ENCODE measurements around the gene ALDH6A1.

The ALDH6A1 gene

DNA sequence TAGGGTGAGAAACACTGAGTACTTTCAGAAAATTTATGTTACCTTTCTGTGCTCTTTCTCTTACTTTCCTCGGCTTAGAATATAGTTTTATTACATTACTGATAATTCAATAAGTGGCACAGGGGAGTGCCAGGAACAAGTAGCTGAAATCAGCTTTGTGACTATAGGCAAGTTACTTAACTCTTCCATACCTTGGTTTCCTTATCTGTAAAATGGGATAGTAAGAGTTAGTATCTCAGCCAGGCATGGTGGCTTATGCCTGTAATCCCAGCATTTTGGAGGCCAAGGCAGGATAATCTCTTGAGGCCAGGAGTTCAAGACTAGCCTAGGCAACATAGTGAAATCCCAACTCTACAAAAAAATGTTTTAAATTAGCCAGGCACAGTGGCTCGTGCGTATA, 49.7 kb downstream of the ALDH6A1 start:
- no peak overlapping the region for H3K4me3 ChIP-seq
- H3K27ac ChIP-seq = no peak overlapping the region
- no peaks in the 10 kb centered on the region for H4K20me1 ChIP-seq
- no peak overlapping the region for H3K9ac ChIP-seq
- peaks cover 0 to 25% (median 7%) of the 10 kb centered on the region in 10 experiments; a peak in 12 of 20 replicates for H3K4me1 ChIP-seq
- no peak for TF ChIP-seq Cebpa-rat (IDR thresholded peaks at IDR 0.05)
- H3K27me3 ChIP-seq = no peaks in the 10 kb centered on the region
- H3K36me3 ChIP-seq = 0 out of 22 replicates have a peak, but pooled peaks cover 0 to 5% (median 0%) of the 10 kb centered on the region in 11 experiments
- no peaks in the 10 kb centered on the region for H3K9me3 ChIP-seq (replicated peaks in 1 of 11)
- H3K4me2 ChIP-seq = no peak overlapping the region

DNA sequence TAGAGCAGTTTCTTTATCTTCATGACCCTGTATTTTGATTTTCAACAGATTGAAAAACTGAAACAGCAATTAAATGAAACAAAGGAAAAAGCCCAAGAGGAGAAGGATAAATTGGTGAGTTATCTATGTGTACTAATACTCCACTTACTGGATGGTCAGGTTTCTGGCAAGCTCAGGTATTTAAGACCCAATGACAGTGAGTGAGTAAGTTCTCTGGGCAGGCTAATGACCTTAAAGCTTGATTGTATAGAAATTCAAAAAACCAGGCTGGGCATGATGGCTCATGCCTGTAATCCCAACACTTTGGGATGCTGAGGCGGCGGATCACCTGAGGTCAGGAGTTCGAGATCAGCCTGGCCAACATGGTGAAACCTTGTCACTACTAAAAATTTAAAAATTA, 55.1 kb downstream of the ALDH6A1 start:
- Histone ChIP-seq H3K4me1 (peaks cover 0 to 25% (median 7%) of the 10 kb centered on the region in 10 experiments; a peak in 12 of 20 replicates), H3K27ac (no peak overlapping the region), H3K9ac (no peak overlapping the region), H3K4me2 (no peak overlapping the region), H3K4me3 (no peak overlapping the region), H3K36me3 (no peaks in the 10 kb centered on the region), H4K20me1 (no peaks in the 10 kb centered on the region), H3K9me3 (replicated peaks in 1 of 11) (no peaks in the 10 kb centered on the region), H3K27me3 (no peaks in the 10 kb centered on the region)
- TF ChIP-seq Cebpa-rat (IDR thresholded peaks at IDR 0.05) = no peak

DNA sequence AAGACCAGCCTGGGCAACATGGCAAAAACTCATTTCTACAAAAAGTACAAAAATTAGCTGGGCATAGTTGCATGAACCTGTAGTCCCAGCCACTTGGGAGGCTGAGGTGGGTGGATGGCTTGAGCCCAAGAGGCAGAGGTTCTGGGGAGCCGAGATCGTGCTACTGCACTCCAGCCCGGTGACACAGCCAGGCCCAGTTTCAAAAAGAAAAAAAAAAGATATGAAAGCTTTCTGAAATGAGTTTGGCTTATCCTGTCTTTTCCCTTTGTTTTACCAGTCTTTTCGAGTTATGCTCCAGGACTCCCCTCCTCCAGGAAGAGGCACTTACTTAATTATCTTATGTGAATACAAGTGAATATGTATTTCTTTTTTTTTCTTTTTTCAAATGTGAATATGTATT, 61.9 kb downstream of the ALDH6A1 start:
- Histone ChIP-seq H3K36me3 (no peaks in the 10 kb centered on the region), H3K4me3 (no peak overlapping the region), H3K9me3 (replicated peaks in 1 of 11) (no peaks in the 10 kb centered on the region), H4K20me1 (no peaks in the 10 kb centered on the region), H3K4me2 (no peak overlapping the region), H3K9ac (no peak overlapping the region), H3K4me1 (peaks cover 7 to 15% (median 14%) of the 10 kb centered on the region in 10 experiments), H3K27ac (no peak overlapping the region), H3K27me3 (no peaks in the 10 kb centered on the region)
- no peak for TF ChIP-seq Cebpa-rat (IDR thresholded peaks at IDR 0.05)

DNA sequence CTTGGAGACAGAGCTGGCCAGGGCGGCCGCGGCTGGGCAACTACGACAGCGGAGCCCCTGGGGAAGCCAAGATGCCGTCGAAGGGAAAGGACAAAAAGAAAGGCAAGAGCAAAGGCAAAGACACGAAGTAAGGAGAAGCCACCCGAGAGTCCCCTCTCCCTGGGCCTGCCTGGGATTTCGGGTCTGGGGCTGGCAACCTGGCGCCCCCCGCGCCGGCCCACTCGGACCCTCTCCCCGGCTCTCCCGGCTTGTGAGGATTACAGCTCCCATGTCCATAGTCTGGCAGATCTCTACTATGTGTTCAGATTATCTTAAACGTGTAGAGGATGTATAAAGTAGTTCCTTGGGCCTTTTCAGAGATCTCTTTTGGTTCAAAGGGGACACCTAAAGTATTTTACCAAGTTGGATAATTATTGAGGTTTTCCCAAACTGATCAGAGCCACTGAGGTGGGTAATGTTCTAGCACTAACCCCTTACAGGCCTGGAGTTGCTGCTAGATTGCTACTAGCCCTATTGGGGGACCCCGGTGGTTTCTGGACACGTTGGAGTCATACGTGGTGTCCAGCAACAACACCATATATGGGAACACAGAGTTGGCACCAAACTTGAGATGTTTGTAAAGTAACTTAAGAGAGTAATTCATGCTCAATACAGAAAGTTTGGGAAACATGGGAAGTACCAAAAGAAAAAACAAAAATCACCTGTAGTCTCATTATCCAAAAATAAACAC, 64.7 kb downstream of the ALDH6A1 start:
- no peaks in the 10 kb centered on the region for H3K9me3 ChIP-seq (replicated peaks in 1 of 11)

GRCh38 chr14:74018586-74019407, 65.5 kb downstream of the ALDH6A1 start, which contains the start of the genes BBOF1 and ENTPD5:
Gene BBOF1, plus strand, starts transcription at chr14:74019349. Its CDS starts 130 bp downstream, at chr14:74019479.
Gene ENTPD5, minus strand, starts transcription at chr14:74019288. Its CDS starts 31,186 bp downstream, at chr14:73988102.
- H3K36me3 ChIP-seq = peaks cover 0 to 9% (median 0%) of the 10 kb centered on the region in 11 experiments; a peak in 2 of 22 replicates
- no peaks in the 10 kb centered on the region for H3K9me3 ChIP-seq (replicated peaks in 1 of 11)
- peaks cover 7 to 15% (median 14%) of the 10 kb centered on the region in 10 experiments for H3K4me1 ChIP-seq
- peak within 1 kb of the TSS; percentile 78 to 96 (median 89) for H3K4me2 ChIP-seq
- peak within 1 kb of the TSS; percentile 83 to 93 (median 89) for H3K9ac ChIP-seq
- peak within 1 kb of the TSS; percentile 72 to 92 (median 86) for H3K4me3 ChIP-seq
- peak within 1 kb of the TSS; percentile 67 to 90 (median 88) for H3K27ac ChIP-seq
- no peaks in the 10 kb centered on the region for H4K20me1 ChIP-seq
- no peak for TF ChIP-seq Cebpa-rat (IDR thresholded peaks at IDR 0.05)
- H3K27me3 ChIP-seq = no peaks in the 10 kb centered on the region

More for the DNA sequence above, 64.7 kb downstream of the ALDH6A1 start:
- 0 out of 22 replicates have a peak, but pooled peaks cover 0 to 2% (median 0%) of the 10 kb centered on the region in 11 experiments for H3K36me3 ChIP-seq
- H3K27ac ChIP-seq = peak overlapping the region in 10 of 11 experiments; percentile 75 to 90 (median 88); a peak in 20 of 22 replicates
- H3K27me3 ChIP-seq = no peaks in the 10 kb centered on the region
- H4K20me1 ChIP-seq = no peaks in the 10 kb centered on the region
- TF ChIP-seq Cebpa-rat (IDR thresholded peaks at IDR 0.05) = no peak
- H3K4me1 ChIP-seq = peaks cover 7 to 15% (median 14%) of the 10 kb centered on the region in 10 experiments
- peak overlapping the region; percentile 78 to 96 (median 89) for H3K4me2 ChIP-seq
- H3K9ac ChIP-seq = peak overlapping the region; percentile 83 to 93 (median 89)
- H3K4me3 ChIP-seq = peak overlapping the region; percentile 72 to 92 (median 86)

DNA sequence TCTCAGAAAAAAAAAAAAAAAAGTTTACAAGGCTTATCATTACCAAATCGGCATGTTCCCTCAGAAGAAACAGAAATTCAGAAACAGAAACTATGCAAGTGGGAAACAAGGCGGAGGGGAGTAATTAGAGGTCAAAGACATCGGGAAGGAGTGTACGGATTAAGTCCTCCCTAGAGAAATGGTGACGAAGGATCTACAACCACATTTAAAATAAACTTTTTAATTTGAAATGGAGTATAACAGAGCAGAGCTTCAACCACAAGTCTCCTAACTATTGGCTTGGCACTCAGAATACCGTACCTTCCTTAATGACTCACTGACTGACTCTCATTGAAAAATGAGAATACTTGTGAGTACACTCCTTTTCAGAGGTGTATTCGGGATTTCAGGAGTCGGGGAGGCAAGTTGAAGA, 66.1 kb downstream of the ALDH6A1 start:
- H3K27me3 ChIP-seq = no peaks in the 10 kb centered on the region
- H3K27ac ChIP-seq = peak overlapping the region; percentile 67 to 90 (median 88)
- H3K4me2 ChIP-seq = peak overlapping the region; percentile 78 to 96 (median 89)
- H3K4me3 ChIP-seq = peak overlapping the region; percentile 72 to 92 (median 86)
- no peaks in the 10 kb centered on the region for H4K20me1 ChIP-seq
- peaks cover 0 to 11% (median 0%) of the 10 kb centered on the region in 11 experiments; a peak in 2 of 22 replicates for H3K36me3 ChIP-seq
- TF ChIP-seq Cebpa-rat (IDR thresholded peaks at IDR 0.05) = no peak
- no peaks in the 10 kb centered on the region for H3K9me3 ChIP-seq (replicated peaks in 1 of 11)
- H3K9ac ChIP-seq = peak overlapping the region; percentile 83 to 93 (median 89)
- H3K4me1 ChIP-seq = peaks cover 7 to 15% (median 14%) of the 10 kb centered on the region in 10 experiments

- Histone ChIP-seq H3K36me3 (peaks cover 0 to 21% (median 0%) of the 10 kb centered on the region in 11 experiments; a peak in 5 of 22 replicates), H3K4me3 (no peak overlapping the region), H3K4me2 (no peak overlapping the region), H4K20me1 (no peaks in the 10 kb centered on the region), H3K9ac (no peak overlapping the region), H3K27me3 (no peaks in the 10 kb centered on the region), H3K9me3 (replicated peaks in 1 of 11) (no peaks in the 10 kb centered on the region), H3K4me1 (peaks cover 7 to 15% (median 14%) of the 10 kb centered on the region in 10 experiments), H3K27ac (no peak overlapping the region)
- no peak for TF ChIP-seq Cebpa-rat (IDR thresholded peaks at IDR 0.05)
These were observed 68.3 kb downstream of the ALDH6A1 start for GRCh38 chr14:74015963-74016362.

DNA sequence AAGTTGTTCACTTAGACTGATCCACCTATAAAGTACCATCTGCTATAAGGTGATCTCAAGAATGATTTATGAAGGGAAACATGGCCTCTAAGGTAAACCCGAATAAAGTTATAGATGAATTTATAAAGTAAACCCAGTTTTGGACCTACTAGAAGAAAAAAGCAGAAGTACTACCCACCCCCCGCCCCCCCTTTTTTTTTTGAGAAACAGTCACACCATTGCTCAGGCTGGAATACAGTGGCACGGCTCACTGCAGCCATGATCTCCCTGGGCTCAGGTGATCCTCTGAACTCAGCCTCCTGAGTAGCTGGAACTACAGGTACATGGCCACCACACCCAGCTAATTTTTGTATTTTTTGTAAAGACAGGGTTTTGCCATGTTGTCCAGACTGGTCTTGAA, 69.1 kb downstream of the ALDH6A1 start:
- Histone ChIP-seq H3K9me3 (replicated peaks in 1 of 11) (no peaks in the 10 kb centered on the region), H3K9ac (no peak overlapping the region), H3K27me3 (no peaks in the 10 kb centered on the region), H3K4me2 (no peak overlapping the region), H3K27ac (no peak overlapping the region), H4K20me1 (no peaks in the 10 kb centered on the region), H3K4me3 (no peak overlapping the region), H3K36me3 (peaks cover 0 to 25% (median 0%) of the 10 kb centered on the region in 11 experiments; a peak in 7 of 22 replicates), H3K4me1 (peaks cover 7 to 15% (median 14%) of the 10 kb centered on the region in 10 experiments)
- no peak for TF ChIP-seq Cebpa-rat (IDR thresholded peaks at IDR 0.05)

GRCh38 chr14:74014299-74014698, 70.0 kb downstream of the ALDH6A1 start:
- Histone ChIP-seq H3K4me1 (peaks cover 6 to 10% (median 8%) of the 10 kb centered on the region in 10 experiments), H3K27ac (no peak overlapping the region), H4K20me1 (no peaks in the 10 kb centered on the region), H3K9ac (no peak overlapping the region), H3K4me3 (no peak overlapping the region), H3K27me3 (no peaks in the 10 kb centered on the region), H3K4me2 (no peak overlapping the region), H3K9me3 (replicated peaks in 1 of 11) (no peaks in the 10 kb centered on the region), H3K36me3 (peaks cover 0 to 34% (median 8%) of the 10 kb centered on the region in 11 experiments; a peak in 9 of 22 replicates)
- no peak for TF ChIP-seq Cebpa-rat (IDR thresholded peaks at IDR 0.05)

Measured in BLaER1 treated with 17β-estradiol and CSF1 and Interleukin-3, amounts not matched to agents 10 nM and 100 nM (cell line).